GM12878 (cell line): ENCODE results near the gene STON1. TPM values are rescaled to one million over a fixed set of nuclear protein-coding genes. Genes with fewer than 3 reads are reported as not detected.
A peak's percentile ranks its signal among the peaks of the same experiment; 100 is the strongest.

Experiments used
- ATAC-seq: fragments of 200-7000 bp; cut with Tn5 transposase; 3 replicates; pipeline ENCODE4 v1.9.1; 2020; ENCODE audit warnings: mild to moderate bottlenecking, moderate library complexity
- BruUV-seq: library from RNA; stranded (reverse); fragments of 400-500 nt; replicated peaks from 2 replicates; lab custom pipeline; 2021; lab: Mats Ljungman, UMichigan
- CTCF ChIA-PET: fragments of 300-600 bp; sonication (Branson Sonifier 250); formaldehyde crosslinking; extraction: SDS; loops from one replicate; lab custom pipeline; 2021; ENCODE audit warnings: inconsistent platforms; lab: Yijun Ruan, JAX
- POLR2A ChIA-PET: fragments of 350-600 bp; formaldehyde crosslinking; extraction: SDS; loops from one replicate; lab custom pipeline; 2021; ENCODE audit warnings: inconsistent platforms; lab: Charles Lee
- RAD21 ChIA-PET: fragments of 300-600 bp; sonication (Branson Sonifier 250); formaldehyde crosslinking; loops from one replicate; lab custom pipeline; 2023; ENCODE audit warnings: antibody characterized with exemption; ENCODE audit not compliant: unreplicated experiment; lab: Charles Lee
- SMC1A ChIA-PET: fragments of 300-600 bp; sonication (Branson Sonifier 250); formaldehyde crosslinking; loops from one replicate; lab custom pipeline; 2023; ENCODE audit not compliant: unreplicated experiment, uncharacterized antibody; lab: Charles Lee
- DNase-seq: peaks from one replicate; pipeline ENCODE4 v3.0.0-alpha.2; 2011; ENCODE audit warnings: low read depth, low spot score
- FAIRE-seq: peaks from 3 replicates; lab custom pipeline; 2011; peaks lifted over from hg19 to GRCh38; lab: Jason Lieb, UNC
- H2AFZ ChIP-seq: 2 replicates; pipeline ENCODE4 v1.6.0; 2011; ENCODE audit warnings: low read depth, low read length, control low read depth; ENCODE audit not compliant: control insufficient read depth
- H3K27ac ChIP-seq: 2 replicates; pipeline ENCODE4 v1.5.1; 2011; ENCODE audit warnings: control low read depth; ENCODE audit not compliant: control insufficient read depth, insufficient read depth
- H3K27me3 ChIP-seq, 2 experiments: replicated peaks in 1 of 2; 2 replicates each; pipeline versions ENCODE4 v1.6.0 to v1.6.1; 2011; ENCODE audit warnings: low read length in 1 of 2; ENCODE audit not compliant: control insufficient read depth in 2 of 2, insufficient read depth in 2 of 2
- H3K36me3 ChIP-seq, 2 experiments: 2 replicates each; pipeline ENCODE4 v1.5.1; 2011; ENCODE audit warnings: low read length in 1 of 2; ENCODE audit not compliant: control insufficient read depth in 2 of 2, insufficient read depth in 2 of 2
- H3K4me1 ChIP-seq: 2 replicates; pipeline ENCODE4 v1.6.1; 2011; ENCODE audit warnings: mild to moderate bottlenecking, low read length, moderate library complexity, mixed read lengths; ENCODE audit not compliant: control insufficient read depth, insufficient read depth
- H3K4me2 ChIP-seq: 2 replicates; pipeline ENCODE4 v1.6.0; 2011; ENCODE audit warnings: control low read depth; ENCODE audit not compliant: control insufficient read depth, insufficient read depth
- H3K4me3 ChIP-seq: fragments of 200-600 bp; sonication (generic); 2 replicates; pipeline ENCODE4 v1.5.1; 2016
- H3K79me2 ChIP-seq: 2 replicates; pipeline ENCODE4 v1.6.0; 2011; ENCODE audit warnings: low read length; ENCODE audit not compliant: control insufficient read depth, insufficient read depth
- H3K9ac ChIP-seq: 2 replicates; pipeline ENCODE4 v1.8.0; 2011; ENCODE audit warnings: low read length, control low read depth, mixed read lengths; ENCODE audit not compliant: control insufficient read depth, insufficient read depth
- H3K9me3 ChIP-seq: replicated peaks from 3 replicates; pipeline ENCODE4 v1.5.1; 2011; ENCODE audit warnings: mild to moderate bottlenecking, low read length; ENCODE audit not compliant: control insufficient read depth, insufficient read depth
- H4K20me1 ChIP-seq: 2 replicates; pipeline ENCODE4 v1.6.0; 2011; ENCODE audit not compliant: control insufficient read depth, insufficient read depth
- ASH2L ChIP-seq: fragments of 300-600, 200-600 bp; sonication (generic); IDR thresholded peaks from 2 replicates; pipeline ENCODE4 v1.6.1; 2017; ENCODE audit warnings: low read depth, mild to moderate bottlenecking, borderline replicate concordance
- BHLHE40 ChIP-seq, 2 experiments: fragments of 450-650 bp in 1 of 2; IDR thresholded peaks; 2 replicates each; pipeline ENCODE4 v1.6.1; 2011 to 2017; ENCODE audit warnings: low read depth in 2 of 2, borderline replicate concordance in 1 of 2, improper control_type of control experiment in 1 of 2, low read length in 1 of 2, mild to moderate bottlenecking in 1 of 2
- IKZF2 ChIP-seq, 2 experiments: fragments of 450-650 bp; IDR thresholded peaks; 2 replicates each; pipeline ENCODE4 v1.6.1; 2017; ENCODE audit warnings: mild to moderate bottlenecking in 2 of 2, moderate library complexity in 2 of 2
- RFX5 ChIP-seq: IDR thresholded peaks from 2 replicates; pipeline ENCODE4 v1.6.1; 2011; ENCODE audit warnings: low read depth, low read length, improper control_type of control experiment
- RUNX3 ChIP-seq: IDR thresholded peaks from 2 replicates; pipeline ENCODE4 v1.6.1; 2012; ENCODE audit warnings: low read length, inconsistent platforms
- SMARCA5 ChIP-seq: fragments of 450-650 bp; IDR thresholded peaks from 2 replicates; pipeline ENCODE4 v1.6.1; 2017; ENCODE audit warnings: mild to moderate bottlenecking
- SPI1 ChIP-seq: IDR thresholded peaks from 2 replicates; pipeline ENCODE4 v1.6.1; 2011; ENCODE audit warnings: low read depth, mild to moderate bottlenecking, low read length, moderate library complexity, borderline replicate concordance; ENCODE audit not compliant: insufficient read depth
- WRNIP1 ChIP-seq: IDR thresholded peaks from 2 replicates; pipeline ENCODE4 v1.6.1; 2011; ENCODE audit warnings: low read depth, low read length, improper control_type of control experiment, borderline replicate concordance
- ZZZ3 ChIP-seq: IDR thresholded peaks from 2 replicates; pipeline ENCODE4 v1.6.1; 2011; ENCODE audit warnings: low read depth; ENCODE audit not compliant: control insufficient read depth, insufficient read length
- WGBS: methylation state at CpG from one replicate; pipeline ENCODE4 v1.1.6; 2016; ENCODE audit warnings: low lambda C conversion rate; ENCODE audit not compliant: insufficient replicate concordance, insufficient coverage; ENCODE audit errors: missing lambda C conversion rate; 5-methylcytosine and 5-hydroxymethylcytosine counted together
- in situ Hi-C: fragments of 300-500 bp; cut with MboI; formaldehyde crosslinking; loops from 9 replicates; pipeline ENCODE4 v1.14.3; 2018; ENCODE audit warnings: mixed read lengths
- intact Hi-C: fragments of 100-400 bp; cut with micrococcal nuclease; formaldehyde crosslinking; loops from one replicate; pipeline ENCODE4 v1.14.2; 2022; ENCODE audit not compliant: unreplicated experiment
- polyA plus RNA-seq, 11 experiments: library from polyadenylated mRNA; depleted of rRNA in 4 of 11; unstranded in 6 of 11; stranded (reverse) in 5 of 11; fragments of >200 nt; fragmentation: Nextera tagmentation in 4 of 11; fragmentation: Illumina TruSeq in 1 of 11; extraction: Ambion mirVana in 4 of 11; extraction: Trizol in 1 of 11; gene quantifications; 1 replicate in 1 of 11; 2 replicates in 10 of 11; pipeline versions ENCODE4 v1.2.1 to v1.2.3, GENCODE V29; 2011 to 2016; ENCODE audit warnings: inconsistent platforms in 2 of 11, missing spikeins in 2 of 11, low read depth in 1 of 11
- total RNA-seq, 4 experiments: library from RNA; depleted of rRNA in 3 of 4; stranded (reverse); fragments of >200 nt in 3 of 4; fragmentation: Illumina TruSeq in 1 of 4; extraction: Trizol in 1 of 4; gene quantifications; 2 replicates each; pipeline versions ENCODE4 v1.2.1 to v1.2.3, GENCODE V29; 2013 to 2021
- TF ChIP-seq, protein P1 (sequence below): fragments of 450-650 bp; formaldehyde crosslinking; IDR thresholded peaks from 2 replicates; pipeline ENCODE4 v1.5.0; 2022; ENCODE audit warnings: mild to moderate bottlenecking, missing genetic modification characterization

The STON1 gene
- total and polyA plus RNA-seq, 10 of the 15 experiments (the other 5 are each of a cell fraction or from before 2014, with no cell fraction given) = 0.11 to 0.90 (median 0.22) TPM; not detected in 2

DNA sequence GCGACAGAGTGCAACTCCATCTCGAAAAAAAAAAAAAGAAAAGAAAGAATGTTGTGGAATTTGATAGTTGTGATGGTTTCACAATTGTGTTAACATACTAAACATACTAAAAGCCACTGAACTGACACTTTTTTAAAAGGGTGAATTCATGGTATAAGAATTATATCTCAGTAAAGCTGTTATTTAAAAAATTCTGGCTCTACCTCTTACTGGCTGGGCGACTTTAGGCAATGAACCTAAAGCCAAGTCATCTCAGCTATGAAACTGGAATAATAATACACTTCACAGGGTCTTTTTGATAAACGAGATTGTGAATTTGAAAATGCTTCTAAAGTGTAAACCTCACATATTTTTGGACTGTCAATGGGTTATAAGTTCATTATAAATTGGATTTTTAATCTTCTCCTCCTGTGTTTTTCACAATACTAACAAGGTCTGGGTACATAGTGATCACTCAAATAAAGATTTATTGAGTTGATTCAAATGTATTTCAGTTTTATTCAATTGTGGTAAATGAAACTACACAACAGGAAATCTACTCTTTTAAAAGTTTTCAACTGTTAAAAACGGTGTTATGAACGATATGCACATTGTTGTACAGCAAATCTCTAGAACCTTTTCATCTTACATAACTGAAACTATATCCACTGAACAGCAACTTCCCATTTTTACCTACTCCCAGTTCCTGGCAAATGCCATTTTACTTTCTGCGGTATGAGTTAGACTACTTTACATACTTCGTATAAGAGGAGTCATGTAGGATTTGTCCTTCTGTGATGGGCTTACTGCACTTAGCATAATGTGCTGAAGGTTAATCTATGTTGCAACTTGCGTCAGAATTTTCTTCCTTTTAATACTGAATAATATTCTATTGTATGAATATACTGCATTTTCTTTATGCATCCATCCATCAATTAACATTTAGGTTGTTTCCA, 44.7 kb downstream of the STON1 start:
- ChIA-PET CTCF (no interaction called here), POLR2A (no interaction called here), RAD21 (no interaction called here), SMC1A (no interaction called here)
- BruUV-seq = no TSS peak
- H4K20me1 ChIP-seq = no peaks in the 10 kb centered on the region
- H3K4me2 ChIP-seq = peak overlapping the region; percentile 13; the same call in 1 of the 2 replicates
- no peaks in the 10 kb centered on the region for H3K79me2 ChIP-seq
- no peaks in the 10 kb centered on the region; the same call in 1 of the 2 replicates for H3K4me1 ChIP-seq
- TF ChIP-seq SPI1 (no peak), ZZZ3 (no peak), IKZF2 (IDR thresholded peaks at IDR 0.05) (no peak), SMARCA5 (no peak), ASH2L (no peak), BHLHE40 (IDR thresholded peaks at IDR 0.05; ENCODE audit: borderline replicate concordance in 1 of 2, low read depth in 2 of 2, low read length in 1 of 2) (no peak), RFX5 (no peak), RUNX3 (no peak), WRNIP1 (no peak)
- TF ChIP-seq, protein P1, sequence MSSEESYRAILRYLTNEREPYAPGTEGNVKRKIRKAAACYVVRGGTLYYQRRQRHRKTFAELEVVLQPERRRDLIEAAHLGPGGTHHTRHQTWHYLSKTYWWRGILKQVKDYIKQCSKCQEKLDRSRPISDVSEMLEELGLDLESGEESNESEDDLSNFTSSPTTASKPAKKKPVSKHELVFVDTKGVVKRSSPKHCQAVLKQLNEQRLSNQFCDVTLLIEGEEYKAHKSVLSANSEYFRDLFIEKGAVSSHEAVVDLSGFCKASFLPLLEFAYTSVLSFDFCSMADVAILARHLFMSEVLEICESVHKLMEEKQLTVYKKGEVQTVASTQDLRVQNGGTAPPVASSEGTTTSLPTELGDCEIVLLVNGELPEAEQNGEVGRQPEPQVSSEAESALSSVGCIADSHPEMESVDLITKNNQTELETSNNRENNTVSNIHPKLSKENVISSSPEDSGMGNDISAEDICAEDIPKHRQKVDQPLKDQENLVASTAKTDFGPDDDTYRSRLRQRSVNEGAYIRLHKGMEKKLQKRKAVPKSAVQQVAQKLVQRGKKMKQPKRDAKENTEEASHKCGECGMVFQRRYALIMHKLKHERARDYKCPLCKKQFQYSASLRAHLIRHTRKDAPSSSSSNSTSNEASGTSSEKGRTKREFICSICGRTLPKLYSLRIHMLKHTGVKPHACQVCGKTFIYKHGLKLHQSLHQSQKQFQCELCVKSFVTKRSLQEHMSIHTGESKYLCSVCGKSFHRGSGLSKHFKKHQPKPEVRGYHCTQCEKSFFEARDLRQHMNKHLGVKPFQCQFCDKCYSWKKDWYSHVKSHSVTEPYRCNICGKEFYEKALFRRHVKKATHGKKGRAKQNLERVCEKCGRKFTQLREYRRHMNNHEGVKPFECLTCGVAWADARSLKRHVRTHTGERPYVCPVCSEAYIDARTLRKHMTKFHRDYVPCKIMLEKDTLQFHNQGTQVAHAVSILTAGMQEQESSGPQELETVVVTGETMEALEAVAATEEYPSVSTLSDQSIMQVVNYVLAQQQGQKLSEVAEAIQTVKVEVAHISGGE (CRISPR knock-in tag) = no peak
- H3K9me3 ChIP-seq = no peaks in the 10 kb centered on the region
- in situ Hi-C loops (no loop called here), intact Hi-C loops (no loop called here)
- DNase-seq = no peak
- no peak for FAIRE-seq
- WGBS = 24% methylated on average over 7 of the region's 9 CpGs
- H3K27ac ChIP-seq = no peak overlapping the region
- no peak overlapping the region for H3K4me3 ChIP-seq
- no peak overlapping the region for H2AFZ ChIP-seq
- no peak overlapping the region for H3K9ac ChIP-seq
- ATAC-seq = no peak
- 0 out of 4 replicates have a peak, but pooled peaks cover 0 to 2% of the 10 kb centered on the region in 2 experiments for H3K27me3 ChIP-seq
- no peaks in the 10 kb centered on the region for H3K36me3 ChIP-seq
